Measurements from ENCODE around the gene ATRN. TPM values are rescaled to one million over a fixed set of nuclear protein-coding genes. Genes with fewer than 3 reads are reported as not detected.

The ATRN gene
- total RNA-seq, 1 experiment from 2014 or later, result 19.9 TPM

DNA sequence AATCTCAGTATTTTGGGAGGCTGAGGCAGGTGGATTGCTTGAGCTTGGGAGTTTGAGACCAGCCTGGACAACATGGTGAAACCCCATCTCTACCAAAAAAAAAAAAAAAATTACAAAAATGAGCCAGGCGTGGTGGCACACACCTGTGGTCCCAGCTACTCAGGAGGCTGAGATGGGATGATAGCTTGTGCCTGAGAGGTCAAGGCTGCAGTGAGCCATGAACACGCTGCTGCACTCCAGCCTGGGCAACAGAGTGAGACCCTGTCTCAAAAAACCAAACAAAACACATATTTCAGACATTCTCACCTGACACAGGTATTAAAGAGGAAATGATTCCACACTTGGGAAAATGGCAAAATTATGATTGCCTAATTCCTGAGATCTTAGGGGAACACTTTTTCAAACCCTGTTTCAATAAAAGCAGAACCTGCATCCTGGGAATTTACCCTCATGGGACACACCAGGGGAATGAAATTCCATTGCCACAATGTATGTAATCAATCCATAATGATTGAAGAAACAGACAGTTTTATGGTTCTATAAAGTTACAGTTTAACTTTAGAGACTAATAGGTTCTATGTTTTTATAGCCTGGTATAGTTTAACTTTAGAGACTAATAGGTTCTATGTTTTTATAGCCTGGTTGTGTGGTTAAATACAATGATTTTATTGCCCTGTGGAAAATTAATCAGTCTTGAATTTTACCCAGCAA, 33.8 kb upstream of the ATRN start:
- ChIA-PET CTCF (no interaction called here), POLR2A (no interaction called here)
- DNase-seq (ENCODE audit: low spot score) (no peak), ATAC-seq (no peak)
- Mint-ChIP-seq H3K27ac (no peak overlapping the region), H3K9me3 (peaks cover 6% of the 10 kb centered on the region; the same call in 1 of the 2 replicates), H3K4me3 (no peak overlapping the region), H3K27me3 (ENCODE audit: low read depth) (no peaks in the 10 kb centered on the region), H3K36me3 (no peaks in the 10 kb centered on the region), H3K4me1 (peaks cover 3% of the 10 kb centered on the region)
- TF ChIP-seq SOX15 (CRISPR knock-in tag; IDR thresholded peaks at IDR 0.05) (no peak), ETV6 (CRISPR knock-in tag; IDR thresholded peaks at IDR 0.05) (no peak), NR1H2 (CRISPR knock-in tag; IDR thresholded peaks at IDR 0.05) (no peak), PRRX2 (CRISPR knock-in tag; IDR thresholded peaks at IDR 0.05) (no peak), ZNF416 (CRISPR knock-in tag; IDR thresholded peaks at IDR 0.05) (no peak), JUN (CRISPR knock-in tag; IDR thresholded peaks at IDR 0.05) (no peak), GRHL2 (CRISPR knock-in tag; IDR thresholded peaks at IDR 0.05; ENCODE audit: insufficient replicate concordance, severe bottlenecking) (no peak), NFE2L1 (CRISPR knock-in tag; IDR thresholded peaks at IDR 0.05) (no peak), EMX1 (CRISPR knock-in tag; IDR thresholded peaks at IDR 0.05) (no peak), ZNF396 (CRISPR knock-in tag; IDR thresholded peaks at IDR 0.05; ENCODE audit: borderline replicate concordance) (no peak), ATF1 (CRISPR knock-in tag; IDR thresholded peaks at IDR 0.05) (no peak), ELF4 (CRISPR knock-in tag; IDR thresholded peaks at IDR 0.05; ENCODE audit: low read depth) (no peak), ZNF671 (CRISPR knock-in tag; IDR thresholded peaks at IDR 0.05) (no peak), TEAD4 (CRISPR knock-in tag; IDR thresholded peaks at IDR 0.05) (no peak), ZBTB21 (CRISPR knock-in tag; IDR thresholded peaks at IDR 0.05; ENCODE audit: borderline replicate concordance) (no peak)
- TF ChIP-seq, protein P1, sequence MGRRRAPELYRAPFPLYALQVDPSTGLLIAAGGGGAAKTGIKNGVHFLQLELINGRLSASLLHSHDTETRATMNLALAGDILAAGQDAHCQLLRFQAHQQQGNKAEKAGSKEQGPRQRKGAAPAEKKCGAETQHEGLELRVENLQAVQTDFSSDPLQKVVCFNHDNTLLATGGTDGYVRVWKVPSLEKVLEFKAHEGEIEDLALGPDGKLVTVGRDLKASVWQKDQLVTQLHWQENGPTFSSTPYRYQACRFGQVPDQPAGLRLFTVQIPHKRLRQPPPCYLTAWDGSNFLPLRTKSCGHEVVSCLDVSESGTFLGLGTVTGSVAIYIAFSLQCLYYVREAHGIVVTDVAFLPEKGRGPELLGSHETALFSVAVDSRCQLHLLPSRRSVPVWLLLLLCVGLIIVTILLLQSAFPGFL (CRISPR knock-in tag; IDR thresholded peaks at IDR 0.05; ENCODE audit: borderline replicate concordance), result no peak
- TF ChIP-seq, protein P2, sequence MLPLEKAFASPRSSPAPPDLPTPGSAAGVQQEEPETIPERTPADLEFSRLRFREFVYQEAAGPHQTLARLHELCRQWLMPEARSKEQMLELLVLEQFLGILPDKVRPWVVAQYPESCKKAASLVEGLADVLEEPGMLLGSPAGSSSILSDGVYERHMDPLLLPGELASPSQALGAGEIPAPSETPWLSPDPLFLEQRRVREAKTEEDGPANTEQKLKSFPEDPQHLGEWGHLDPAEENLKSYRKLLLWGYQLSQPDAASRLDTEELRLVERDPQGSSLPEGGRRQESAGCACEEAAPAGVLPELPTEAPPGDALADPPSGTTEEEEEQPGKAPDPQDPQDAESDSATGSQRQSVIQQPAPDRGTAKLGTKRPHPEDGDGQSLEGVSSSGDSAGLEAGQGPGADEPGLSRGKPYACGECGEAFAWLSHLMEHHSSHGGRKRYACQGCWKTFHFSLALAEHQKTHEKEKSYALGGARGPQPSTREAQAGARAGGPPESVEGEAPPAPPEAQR (CRISPR knock-in tag; IDR thresholded peaks at IDR 0.05), result no peak
- TF ChIP-seq, protein P3, sequence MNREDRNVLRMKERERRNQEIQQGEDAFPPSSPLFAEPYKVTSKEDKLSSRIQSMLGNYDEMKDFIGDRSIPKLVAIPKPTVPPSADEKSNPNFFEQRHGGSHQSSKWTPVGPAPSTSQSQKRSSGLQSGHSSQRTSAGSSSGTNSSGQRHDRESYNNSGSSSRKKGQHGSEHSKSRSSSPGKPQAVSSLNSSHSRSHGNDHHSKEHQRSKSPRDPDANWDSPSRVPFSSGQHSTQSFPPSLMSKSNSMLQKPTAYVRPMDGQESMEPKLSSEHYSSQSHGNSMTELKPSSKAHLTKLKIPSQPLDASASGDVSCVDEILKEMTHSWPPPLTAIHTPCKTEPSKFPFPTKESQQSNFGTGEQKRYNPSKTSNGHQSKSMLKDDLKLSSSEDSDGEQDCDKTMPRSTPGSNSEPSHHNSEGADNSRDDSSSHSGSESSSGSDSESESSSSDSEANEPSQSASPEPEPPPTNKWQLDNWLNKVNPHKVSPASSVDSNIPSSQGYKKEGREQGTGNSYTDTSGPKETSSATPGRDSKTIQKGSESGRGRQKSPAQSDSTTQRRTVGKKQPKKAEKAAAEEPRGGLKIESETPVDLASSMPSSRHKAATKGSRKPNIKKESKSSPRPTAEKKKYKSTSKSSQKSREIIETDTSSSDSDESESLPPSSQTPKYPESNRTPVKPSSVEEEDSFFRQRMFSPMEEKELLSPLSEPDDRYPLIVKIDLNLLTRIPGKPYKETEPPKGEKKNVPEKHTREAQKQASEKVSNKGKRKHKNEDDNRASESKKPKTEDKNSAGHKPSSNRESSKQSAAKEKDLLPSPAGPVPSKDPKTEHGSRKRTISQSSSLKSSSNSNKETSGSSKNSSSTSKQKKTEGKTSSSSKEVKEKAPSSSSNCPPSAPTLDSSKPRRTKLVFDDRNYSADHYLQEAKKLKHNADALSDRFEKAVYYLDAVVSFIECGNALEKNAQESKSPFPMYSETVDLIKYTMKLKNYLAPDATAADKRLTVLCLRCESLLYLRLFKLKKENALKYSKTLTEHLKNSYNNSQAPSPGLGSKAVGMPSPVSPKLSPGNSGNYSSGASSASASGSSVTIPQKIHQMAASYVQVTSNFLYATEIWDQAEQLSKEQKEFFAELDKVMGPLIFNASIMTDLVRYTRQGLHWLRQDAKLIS (CRISPR knock-in tag; IDR thresholded peaks at IDR 0.05; ENCODE audit: borderline replicate concordance), result no peak
- TF ChIP-seq, protein P4, sequence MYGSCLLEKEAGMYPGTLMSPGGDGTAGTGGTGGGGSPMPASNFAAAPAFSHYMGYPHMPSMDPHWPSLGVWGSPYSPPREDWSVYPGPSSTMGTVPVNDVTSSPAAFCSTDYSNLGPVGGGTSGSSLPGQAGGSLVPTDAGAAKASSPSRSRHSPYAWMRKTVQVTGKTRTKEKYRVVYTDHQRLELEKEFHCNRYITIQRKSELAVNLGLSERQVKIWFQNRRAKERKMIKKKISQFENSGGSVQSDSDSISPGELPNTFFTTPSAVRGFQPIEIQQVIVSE (CRISPR knock-in tag; IDR thresholded peaks at IDR 0.05; ENCODE audit: borderline replicate concordance), result no peak

DNA sequence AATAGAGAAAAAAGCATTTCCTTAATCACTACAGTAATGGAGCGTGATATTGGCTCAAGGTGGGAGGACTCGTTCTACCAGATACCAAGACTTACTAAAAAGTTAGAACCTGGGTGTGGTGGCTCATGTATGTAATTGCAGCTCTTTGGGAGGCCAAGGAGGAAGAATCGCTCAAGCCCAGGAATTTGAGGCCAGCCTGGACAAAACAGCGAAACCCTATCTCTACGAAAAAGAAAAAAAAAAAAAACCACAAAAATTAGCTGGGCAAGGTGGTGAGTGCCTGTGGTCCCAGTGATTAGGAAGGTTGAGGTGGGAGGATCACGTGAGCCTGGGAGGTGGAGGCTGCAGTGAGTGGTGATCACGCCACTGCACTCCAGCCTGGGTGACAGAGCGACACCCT, 24.0 kb upstream of the ATRN start:
- Mint-ChIP-seq H3K9me3 (peaks cover 3% of the 10 kb centered on the region; the same call in 1 of the 2 replicates), H3K4me1 (peaks cover 2% of the 10 kb centered on the region; the same call in 1 of the 2 replicates), H3K36me3 (no peaks in the 10 kb centered on the region), H3K27me3 (ENCODE audit: low read depth) (peaks cover 2% of the 10 kb centered on the region; the same call in 1 of the 2 replicates), H3K4me3 (no peak overlapping the region), H3K27ac (no peak overlapping the region)
- ATAC-seq (no peak), DNase-seq (ENCODE audit: low spot score) (no peak)
- ChIA-PET POLR2A (interaction anchor here (0.6 kb wide), 1 partner anchor 223 kb away, joined by 4 read pairs; no protein-coding TSS in a partner anchor), CTCF (no interaction called here)
- TF ChIP-seq ZNF219 (CRISPR knock-in tag; IDR thresholded peaks at IDR 0.05; ENCODE audit: borderline replicate concordance), result no peak
- TF ChIP-seq NFATC4 (CRISPR knock-in tag; IDR thresholded peaks at IDR 0.05), result no peak
- TF ChIP-seq, protein P5, sequence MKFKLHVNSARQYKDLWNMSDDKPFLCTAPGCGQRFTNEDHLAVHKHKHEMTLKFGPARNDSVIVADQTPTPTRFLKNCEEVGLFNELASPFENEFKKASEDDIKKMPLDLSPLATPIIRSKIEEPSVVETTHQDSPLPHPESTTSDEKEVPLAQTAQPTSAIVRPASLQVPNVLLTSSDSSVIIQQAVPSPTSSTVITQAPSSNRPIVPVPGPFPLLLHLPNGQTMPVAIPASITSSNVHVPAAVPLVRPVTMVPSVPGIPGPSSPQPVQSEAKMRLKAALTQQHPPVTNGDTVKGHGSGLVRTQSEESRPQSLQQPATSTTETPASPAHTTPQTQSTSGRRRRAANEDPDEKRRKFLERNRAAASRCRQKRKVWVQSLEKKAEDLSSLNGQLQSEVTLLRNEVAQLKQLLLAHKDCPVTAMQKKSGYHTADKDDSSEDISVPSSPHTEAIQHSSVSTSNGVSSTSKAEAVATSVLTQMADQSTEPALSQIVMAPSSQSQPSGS (CRISPR knock-in tag; IDR thresholded peaks at IDR 0.05; ENCODE audit: borderline replicate concordance, low read depth), result no peak
- no peak for TF ChIP-seq EMX1 (CRISPR knock-in tag; IDR thresholded peaks at IDR 0.05)
- TF ChIP-seq MYBL2 (CRISPR knock-in tag; IDR thresholded peaks at IDR 0.05), result no peak
- TF ChIP-seq, protein P6, sequence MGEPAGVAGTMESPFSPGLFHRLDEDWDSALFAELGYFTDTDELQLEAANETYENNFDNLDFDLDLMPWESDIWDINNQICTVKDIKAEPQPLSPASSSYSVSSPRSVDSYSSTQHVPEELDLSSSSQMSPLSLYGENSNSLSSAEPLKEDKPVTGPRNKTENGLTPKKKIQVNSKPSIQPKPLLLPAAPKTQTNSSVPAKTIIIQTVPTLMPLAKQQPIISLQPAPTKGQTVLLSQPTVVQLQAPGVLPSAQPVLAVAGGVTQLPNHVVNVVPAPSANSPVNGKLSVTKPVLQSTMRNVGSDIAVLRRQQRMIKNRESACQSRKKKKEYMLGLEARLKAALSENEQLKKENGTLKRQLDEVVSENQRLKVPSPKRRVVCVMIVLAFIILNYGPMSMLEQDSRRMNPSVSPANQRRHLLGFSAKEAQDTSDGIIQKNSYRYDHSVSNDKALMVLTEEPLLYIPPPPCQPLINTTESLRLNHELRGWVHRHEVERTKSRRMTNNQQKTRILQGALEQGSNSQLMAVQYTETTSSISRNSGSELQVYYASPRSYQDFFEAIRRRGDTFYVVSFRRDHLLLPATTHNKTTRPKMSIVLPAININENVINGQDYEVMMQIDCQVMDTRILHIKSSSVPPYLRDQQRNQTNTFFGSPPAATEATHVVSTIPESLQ (CRISPR knock-in tag; IDR thresholded peaks at IDR 0.05), result no peak
- no peak for TF ChIP-seq ZBTB21 (CRISPR knock-in tag; IDR thresholded peaks at IDR 0.05; ENCODE audit: borderline replicate concordance)
- TF ChIP-seq, protein P1 (CRISPR knock-in tag; IDR thresholded peaks at IDR 0.05; ENCODE audit: borderline replicate concordance), result no peak
- TF ChIP-seq PRRX2 (CRISPR knock-in tag; IDR thresholded peaks at IDR 0.05), result no peak
